Adipocyte (in vitro differentiated cells): Measurements from ENCODE around the gene BRD1.

Source experiments
- DNase-seq: peaks from one replicate; pipeline ENCODE4 v3.0.0-alpha.2; 2015; ENCODE audit warnings: low read depth
- H3K27me3 ChIP-seq: replicated peaks from 2 replicates; pipeline ENCODE4 v1.7.0; 2013; ENCODE audit warnings: mild to moderate bottlenecking, low read length, moderate library complexity; ENCODE audit not compliant: control insufficient read depth, insufficient read depth
- H3K36me3 ChIP-seq: 2 replicates; pipeline ENCODE4 v1.7.0; 2013; ENCODE audit warnings: low read length, mild to moderate bottlenecking, moderate library complexity; ENCODE audit not compliant: control insufficient read depth, insufficient read depth, severe bottlenecking
- H3K4me1 ChIP-seq: 2 replicates; pipeline ENCODE4 v1.7.0; 2013; ENCODE audit warnings: mild to moderate bottlenecking, low read length, moderate library complexity; ENCODE audit not compliant: control insufficient read depth, insufficient read depth
- H3K4me3 ChIP-seq: 2 replicates; pipeline ENCODE4 v1.7.0; 2013; ENCODE audit warnings: mild to moderate bottlenecking, low read length, moderate library complexity
- H3K9ac ChIP-seq: 2 replicates; pipeline ENCODE4 v1.7.0; 2013; ENCODE audit warnings: mild to moderate bottlenecking, low read length, moderate library complexity
- H3K9me3 ChIP-seq: 2 replicates; pipeline ENCODE4 v1.7.0; 2013; ENCODE audit warnings: mild to moderate bottlenecking, low read length, moderate library complexity; ENCODE audit not compliant: control insufficient read depth

Gene BRD1

DNA sequence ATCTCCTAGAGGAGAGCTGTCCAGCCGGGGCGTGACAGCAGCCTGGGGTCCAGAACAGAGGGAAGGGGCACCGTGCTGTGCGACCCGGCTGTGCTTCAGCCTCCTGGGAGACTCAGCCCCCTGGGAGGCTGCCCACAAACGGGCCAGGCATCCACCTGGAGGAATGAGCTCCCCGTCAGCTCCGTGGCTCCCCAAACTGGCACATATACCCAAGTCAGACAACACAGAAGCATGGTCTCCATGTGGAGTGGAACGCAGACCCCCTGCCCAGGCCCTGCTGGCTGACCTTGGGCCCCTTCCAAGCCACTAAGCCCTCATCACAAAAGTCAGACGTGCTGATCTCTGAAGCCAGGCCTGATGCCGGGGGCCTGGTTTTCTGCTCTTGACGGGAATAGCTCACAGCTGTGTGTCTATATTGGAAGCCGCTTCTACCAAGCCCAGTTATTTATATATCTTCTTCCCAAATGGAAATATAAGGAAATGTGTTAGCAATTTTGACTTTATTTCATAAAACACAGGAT lies 91.7 kb downstream of the BRD1 start:
- Histone ChIP-seq H3K36me3 (no peaks in the 10 kb centered on the region), H3K9me3 (peaks cover 8% of the 10 kb centered on the region), H3K4me1 (no peaks in the 10 kb centered on the region), H3K9ac (no peak overlapping the region), H3K4me3 (no peak overlapping the region), H3K27me3 (peaks cover 11% of the 10 kb centered on the region)
- no peak for DNase-seq

DNA sequence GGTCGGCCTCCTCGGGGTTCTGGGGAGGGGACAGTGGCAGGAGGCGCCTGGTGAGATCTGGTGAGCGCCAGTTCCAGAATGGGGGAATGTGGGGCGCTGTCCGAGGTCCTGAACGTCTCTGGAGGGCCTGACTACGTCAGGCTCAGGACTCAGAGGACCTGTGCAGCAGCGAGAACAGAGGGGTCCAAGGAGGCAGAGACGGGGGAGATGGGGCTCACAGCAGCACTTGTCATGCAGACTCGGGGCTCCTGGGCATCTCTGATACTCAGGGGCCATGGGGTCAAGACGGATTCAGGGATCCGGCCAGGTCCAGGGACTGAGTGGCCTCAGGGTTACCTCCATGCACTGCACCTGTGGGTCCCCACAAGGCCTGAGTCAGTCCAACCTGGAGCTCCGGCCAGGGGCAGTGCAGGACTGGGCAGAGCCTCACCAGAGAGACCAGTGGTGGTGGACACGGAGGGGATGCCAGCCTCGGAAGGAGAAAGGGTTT lies 92.2 kb downstream of the BRD1 start:
- H3K27me3 ChIP-seq = peaks cover 11% of the 10 kb centered on the region
- no peak overlapping the region for H3K9ac ChIP-seq
- peaks cover 7% of the 10 kb centered on the region for H3K9me3 ChIP-seq
- H3K4me3 ChIP-seq = no peak overlapping the region
- peak; percentile 15 for DNase-seq
- no peaks in the 10 kb centered on the region for H3K4me1 ChIP-seq
- no peaks in the 10 kb centered on the region for H3K36me3 ChIP-seq

DNA sequence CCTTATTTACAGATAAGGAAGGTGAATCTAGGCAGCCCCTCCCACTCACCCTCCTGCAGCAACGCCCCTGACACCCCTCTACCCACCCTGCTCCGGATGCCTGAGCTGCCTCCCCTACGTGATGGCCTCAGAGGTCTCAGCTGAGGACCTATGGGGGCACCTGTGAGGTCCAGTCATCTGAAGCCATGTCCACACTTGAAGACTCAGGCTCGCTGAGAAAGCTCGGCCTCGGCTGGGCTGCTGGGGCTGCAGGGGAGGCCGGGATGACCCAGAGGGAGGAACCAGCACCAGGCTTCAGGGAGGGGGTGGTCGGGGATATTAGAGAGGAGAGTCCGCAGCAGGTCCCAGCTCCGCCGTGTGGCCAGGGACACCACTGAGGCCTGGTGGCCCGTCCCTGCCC lies 92.8 kb downstream of the BRD1 start:
- Histone ChIP-seq H3K4me1 (no peaks in the 10 kb centered on the region), H3K36me3 (no peaks in the 10 kb centered on the region), H3K4me3 (no peak overlapping the region), H3K27me3 (peaks cover 11% of the 10 kb centered on the region), H3K9me3 (peaks cover 3% of the 10 kb centered on the region), H3K9ac (no peak overlapping the region)
- no peak for DNase-seq

DNA sequence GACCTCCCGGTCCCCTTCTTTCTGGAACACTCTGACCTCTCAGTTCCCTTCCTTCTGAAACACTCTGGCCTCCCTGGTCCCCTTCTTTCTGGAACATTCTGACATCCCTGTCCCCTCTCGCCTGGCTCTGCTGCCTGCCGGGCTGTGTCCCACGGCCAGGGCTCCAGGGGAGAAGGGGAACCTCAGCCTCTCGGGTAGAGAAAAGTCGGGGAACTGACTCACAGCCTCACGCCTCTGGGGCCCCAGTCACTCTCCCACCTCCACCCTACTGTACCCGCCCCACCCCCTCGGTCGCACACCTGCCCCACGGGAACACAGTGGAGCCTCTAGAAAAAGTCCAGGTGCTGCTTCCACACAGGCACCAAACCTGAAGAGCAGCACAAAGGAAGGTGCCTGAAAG lies 93.3 kb downstream of the BRD1 start:
- no peaks in the 10 kb centered on the region for H3K36me3 ChIP-seq
- no peak for DNase-seq
- H3K27me3 ChIP-seq = peaks cover 11% of the 10 kb centered on the region
- H3K4me3 ChIP-seq = no peak overlapping the region
- H3K4me1 ChIP-seq = no peaks in the 10 kb centered on the region
- no peak overlapping the region for H3K9ac ChIP-seq
- peaks cover 3% of the 10 kb centered on the region for H3K9me3 ChIP-seq

DNA sequence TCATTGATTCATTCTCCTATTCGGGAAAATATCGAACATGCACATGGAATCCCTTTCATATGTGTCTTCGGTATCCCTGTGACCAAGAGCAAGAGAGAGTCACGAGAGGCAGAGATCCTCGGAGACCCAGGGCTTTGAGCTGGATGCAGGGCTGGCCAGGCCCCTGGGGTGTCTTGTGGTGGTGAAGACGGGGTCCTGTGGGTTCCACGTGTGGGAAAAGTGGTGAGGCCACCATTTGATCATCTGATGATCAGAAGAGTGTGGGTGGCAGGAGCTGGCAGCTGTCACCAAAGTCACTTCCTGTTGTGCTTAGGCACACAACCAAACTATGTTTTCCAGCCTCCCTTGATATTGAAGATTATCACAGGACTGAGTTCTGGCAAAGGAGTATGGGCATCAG lies 94.0 kb downstream of the BRD1 start:
- no peak for DNase-seq
- no peaks in the 10 kb centered on the region for H3K4me1 ChIP-seq
- H3K36me3 ChIP-seq = no peaks in the 10 kb centered on the region
- peaks cover 12% of the 10 kb centered on the region for H3K27me3 ChIP-seq
- H3K9me3 ChIP-seq = peaks cover 3% of the 10 kb centered on the region
- no peak overlapping the region for H3K9ac ChIP-seq
- H3K4me3 ChIP-seq = no peak overlapping the region

DNA sequence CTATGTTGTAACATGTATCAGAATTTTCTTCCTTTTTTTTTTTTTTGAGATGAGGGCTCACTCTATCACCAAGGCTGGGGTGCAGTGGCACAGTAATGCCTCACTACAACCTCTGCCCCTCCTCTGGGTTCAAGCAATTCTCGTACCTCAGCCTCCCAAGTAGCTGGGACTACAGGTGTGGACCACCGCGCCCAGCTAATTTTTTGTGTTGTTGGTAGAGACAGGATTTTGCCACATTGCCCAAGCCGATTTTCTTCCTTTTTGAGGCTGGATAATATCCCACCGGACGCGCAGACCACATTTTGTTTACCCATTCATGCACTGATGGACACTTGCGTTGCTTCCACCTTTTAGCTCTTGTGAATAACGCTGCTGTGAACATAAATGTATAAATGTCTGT lies 97.0 kb downstream of the BRD1 start:
- Histone ChIP-seq H3K27me3 (peaks cover 21% of the 10 kb centered on the region), H3K9ac (no peak overlapping the region), H3K4me1 (no peaks in the 10 kb centered on the region), H3K36me3 (no peaks in the 10 kb centered on the region), H3K9me3 (peaks cover 3% of the 10 kb centered on the region), H3K4me3 (no peak overlapping the region)
- no peak for DNase-seq

DNA sequence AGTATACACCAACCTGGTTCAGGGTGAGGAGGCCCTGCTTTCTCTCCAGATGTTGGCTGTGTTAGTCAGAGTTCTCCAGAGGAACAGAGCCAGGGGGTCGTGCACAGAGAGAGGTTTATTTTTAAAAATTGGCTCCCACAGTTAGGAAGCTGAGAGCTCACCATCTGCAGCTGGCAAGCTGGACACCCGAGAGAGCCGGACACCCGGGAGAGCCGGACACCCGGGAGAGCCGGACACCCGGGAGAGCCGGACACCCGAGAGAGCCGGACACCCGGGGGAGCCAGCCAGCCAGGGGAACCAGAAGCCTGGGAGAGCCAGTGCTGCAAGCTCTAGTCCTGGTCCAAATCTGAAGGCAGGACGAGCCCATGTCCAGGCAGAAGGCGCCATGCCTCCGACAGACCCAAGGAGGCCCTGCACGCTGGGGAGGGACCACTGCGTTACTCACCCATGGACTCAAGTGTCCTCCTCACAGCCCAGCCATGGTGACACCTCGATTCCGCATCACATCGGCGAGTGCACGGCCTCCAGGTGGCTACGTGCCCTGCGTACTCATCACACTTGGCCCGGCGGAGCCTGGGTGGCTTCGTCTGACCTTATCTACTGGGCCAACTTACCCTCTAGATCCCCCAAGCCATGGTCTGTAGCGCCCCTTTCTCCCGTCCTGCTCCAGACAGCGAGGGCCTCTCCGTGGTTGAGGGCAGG lies 99.0 kb downstream of the BRD1 start:
- Histone ChIP-seq H3K4me3 (no peak overlapping the region), H3K9me3 (peaks cover 1% of the 10 kb centered on the region), H3K9ac (no peak overlapping the region), H3K4me1 (no peaks in the 10 kb centered on the region), H3K36me3 (no peaks in the 10 kb centered on the region), H3K27me3 (peaks cover 32% of the 10 kb centered on the region)
- no peak for DNase-seq

DNA sequence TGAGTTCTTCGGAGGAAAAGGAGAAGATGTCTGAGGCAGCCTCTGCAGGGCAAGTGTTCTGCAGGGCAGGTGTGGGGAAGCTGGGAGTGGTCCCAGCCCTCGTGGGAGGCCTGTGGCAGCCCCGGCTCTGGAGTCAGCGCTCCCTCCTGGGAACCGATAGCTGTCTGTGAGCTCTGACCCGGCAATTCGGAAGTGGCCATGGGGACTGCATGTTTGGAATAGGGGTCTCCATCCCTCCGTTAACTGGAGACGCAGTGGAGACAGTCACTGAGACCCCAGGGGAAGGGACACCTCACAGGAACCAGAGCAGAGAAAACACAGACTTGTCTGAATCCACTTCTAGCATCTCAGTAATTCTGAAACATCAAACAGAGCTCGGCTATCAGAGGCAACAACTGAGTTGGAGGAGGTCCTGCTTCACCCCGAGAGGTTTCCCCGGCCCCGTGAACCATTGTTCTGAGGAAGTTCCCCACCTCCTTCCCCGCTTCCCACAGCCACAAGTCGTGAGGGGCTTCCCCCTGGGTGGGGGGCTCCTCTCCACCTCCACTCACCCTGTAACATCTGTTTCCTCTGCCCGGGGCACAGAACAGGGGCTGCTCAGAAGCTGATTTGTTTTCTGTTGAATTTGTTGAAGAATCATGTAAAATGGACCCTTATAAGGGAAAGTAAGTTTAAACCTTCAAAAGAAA lies 99.6 kb downstream of the BRD1 start:
- H3K4me1 ChIP-seq = no peaks in the 10 kb centered on the region
- peaks cover 32% of the 10 kb centered on the region for H3K27me3 ChIP-seq
- no peak for DNase-seq

DNA sequence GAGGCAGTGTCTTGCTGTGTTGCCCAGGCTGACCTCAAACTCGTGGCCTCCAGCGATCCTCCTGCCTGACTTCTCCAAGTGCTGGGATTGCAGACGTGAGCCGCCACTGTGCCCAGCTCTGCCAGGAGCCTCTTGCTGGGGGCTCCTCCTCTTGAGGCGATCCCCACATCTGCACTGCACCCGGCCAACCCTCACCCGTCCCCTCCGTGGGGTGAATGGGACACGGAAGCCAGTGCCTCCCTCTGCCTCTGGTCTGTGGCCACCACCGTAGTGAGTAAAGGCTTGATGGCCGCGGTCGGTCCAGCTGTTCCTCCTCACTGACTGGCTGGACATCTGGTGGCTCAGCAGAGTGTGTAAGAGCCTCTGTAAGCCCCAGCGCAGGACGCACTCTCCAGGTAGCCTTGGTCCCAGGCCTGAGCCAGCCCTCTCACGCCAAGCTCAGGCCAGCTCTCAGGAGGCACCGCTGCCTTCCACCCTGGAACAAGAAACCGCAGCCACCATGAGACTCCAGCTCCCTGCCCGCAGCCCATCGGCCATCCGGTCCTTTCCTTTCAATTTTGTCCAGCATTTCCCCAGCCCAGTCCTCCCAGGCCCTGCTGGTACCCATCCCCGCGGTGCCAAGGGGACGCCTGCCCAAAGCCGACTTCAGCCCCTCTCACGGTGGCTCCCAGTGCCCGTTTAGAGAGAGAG lies 100.3 kb downstream of the BRD1 start:
- Histone ChIP-seq H3K4me1 (no peaks in the 10 kb centered on the region), H3K36me3 (no peaks in the 10 kb centered on the region), H3K9me3 (no peaks in the 10 kb centered on the region), H3K9ac (no peak overlapping the region), H3K27me3 (peaks cover 32% of the 10 kb centered on the region), H3K4me3 (no peak overlapping the region)
- DNase-seq = no peak

More for the DNA sequence above, 99.6 kb downstream of the BRD1 start:
- no peaks in the 10 kb centered on the region for H3K9me3 ChIP-seq
- no peaks in the 10 kb centered on the region for H3K36me3 ChIP-seq
- H3K9ac ChIP-seq = no peak overlapping the region
- H3K4me3 ChIP-seq = no peak overlapping the region

DNA sequence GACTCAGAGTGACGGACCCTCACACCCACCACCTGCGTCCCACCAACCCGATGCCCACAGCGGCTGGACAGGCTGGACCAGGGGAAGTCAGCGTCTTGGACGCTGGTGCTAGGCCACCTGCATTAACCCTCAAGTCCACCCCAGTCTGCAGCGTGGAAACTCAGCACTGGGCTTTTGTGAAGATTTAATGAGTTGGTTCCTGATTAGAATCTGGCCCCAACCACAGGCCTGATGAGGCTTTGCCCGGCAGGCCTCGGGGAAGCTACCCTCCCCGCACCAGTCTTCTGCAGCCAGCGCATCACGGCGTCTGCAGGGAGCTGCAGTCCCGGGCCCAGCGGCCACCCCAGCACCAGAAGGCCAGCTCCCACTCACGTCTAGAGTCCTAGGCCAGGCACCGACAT lies 101.0 kb downstream of the BRD1 start:
- Histone ChIP-seq H3K36me3 (no peaks in the 10 kb centered on the region), H3K4me3 (no peak overlapping the region), H3K27me3 (peaks cover 32% of the 10 kb centered on the region), H3K4me1 (no peaks in the 10 kb centered on the region), H3K9me3 (no peaks in the 10 kb centered on the region), H3K9ac (no peak overlapping the region)
- DNase-seq = no peak

DNA sequence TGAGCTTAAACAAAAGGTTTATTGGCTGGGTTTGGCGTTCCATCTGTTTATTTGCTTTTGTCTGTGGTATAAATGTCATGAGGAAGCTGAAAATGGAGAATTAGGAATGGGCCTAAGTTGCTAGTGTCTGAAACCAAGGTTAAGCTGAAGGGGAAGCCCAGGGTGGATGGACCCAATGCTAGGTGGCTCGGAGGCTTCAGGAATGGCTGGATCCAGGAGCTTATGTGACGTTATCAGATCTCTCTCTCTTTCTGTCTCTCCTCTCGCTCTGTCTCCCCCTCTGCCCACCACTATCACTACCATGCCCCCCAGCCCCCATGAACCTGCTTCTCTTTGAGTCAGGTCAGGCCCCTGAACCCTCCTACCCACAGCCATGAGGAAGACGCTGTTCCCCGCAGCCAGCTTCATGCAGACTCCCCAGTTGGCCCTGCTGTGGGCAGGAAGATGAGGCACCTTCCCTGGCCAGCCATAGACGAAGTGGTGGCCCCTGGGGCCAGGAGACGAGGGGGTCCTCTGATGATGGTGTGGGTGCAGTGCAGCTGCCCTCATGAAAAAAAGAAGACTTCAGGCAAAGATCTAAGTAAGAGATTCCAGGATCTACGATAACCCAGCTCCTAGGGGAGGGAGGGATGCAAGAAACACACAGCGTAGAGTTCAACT lies 101.5 kb downstream of the BRD1 start:
- Histone ChIP-seq H3K27me3 (peaks cover 32% of the 10 kb centered on the region), H3K4me3 (no peak overlapping the region), H3K4me1 (no peaks in the 10 kb centered on the region), H3K9ac (no peak overlapping the region), H3K36me3 (no peaks in the 10 kb centered on the region), H3K9me3 (no peaks in the 10 kb centered on the region)
- DNase-seq = no peak
